Measurements from ENCODE around the gene FAM131B.

FAM131B gene

GRCh38 chr7:143384148-143384547 is 21.6 kb upstream of the FAM131B start:
- Histone ChIP-seq H3K27me3 (replicated peaks; ENCODE audit: insufficient read depth, low read length) (no peaks in the 10 kb centered on the region), H2AFZ (ENCODE audit: low read length) (no peak overlapping the region), H3K36me3 (replicated peaks; ENCODE audit: insufficient read depth, low read length) (no peaks in the 10 kb centered on the region), H3K79me2 (ENCODE audit: low read length) (no peaks in the 10 kb centered on the region), H4K20me1 (ENCODE audit: insufficient read depth, low read length) (no peaks in the 10 kb centered on the region), H3K9me2 (replicated peaks; ENCODE audit: insufficient read depth, low read length) (no peaks in the 10 kb centered on the region), H3K4me3 (ENCODE audit: low read length) (no peak overlapping the region), H3K27ac (ENCODE audit: low read length) (no peak overlapping the region), H3K9ac (ENCODE audit: low read length) (no peak overlapping the region), H3K9me3 (replicated peaks; ENCODE audit: insufficient read depth, low read length) (no peaks in the 10 kb centered on the region), H3K4me2 (ENCODE audit: low read depth, low read length) (no peak overlapping the region), H3F3A (ENCODE audit: insufficient read depth, low read length) (no peaks in the 10 kb centered on the region), H3K4me1 (ENCODE audit: low read length) (peaks cover 7% of the 10 kb centered on the region)
- TF ChIP-seq EZH2phosphoT487 (IDR thresholded peaks at IDR 0.05; ENCODE audit: low read length) = no peak
- TF ChIP-seq EZH2 (optimal IDR thresholded peaks at IDR 0.05; ENCODE audit: low read depth, low read length) = no peak
- DNase-seq = no peak

- H3K4me1 ChIP-seq (ENCODE audit: low read length) = peaks cover 7% of the 10 kb centered on the region
- no peaks in the 10 kb centered on the region for H3K9me3 ChIP-seq (replicated peaks; ENCODE audit: insufficient read depth, low read length)
- no peak for DNase-seq
- H3K36me3 ChIP-seq (replicated peaks; ENCODE audit: insufficient read depth, low read length) = no peaks in the 10 kb centered on the region
- TF ChIP-seq EZH2 (optimal IDR thresholded peaks at IDR 0.05; ENCODE audit: low read depth, low read length) = no peak
- TF ChIP-seq, protein P1, sequence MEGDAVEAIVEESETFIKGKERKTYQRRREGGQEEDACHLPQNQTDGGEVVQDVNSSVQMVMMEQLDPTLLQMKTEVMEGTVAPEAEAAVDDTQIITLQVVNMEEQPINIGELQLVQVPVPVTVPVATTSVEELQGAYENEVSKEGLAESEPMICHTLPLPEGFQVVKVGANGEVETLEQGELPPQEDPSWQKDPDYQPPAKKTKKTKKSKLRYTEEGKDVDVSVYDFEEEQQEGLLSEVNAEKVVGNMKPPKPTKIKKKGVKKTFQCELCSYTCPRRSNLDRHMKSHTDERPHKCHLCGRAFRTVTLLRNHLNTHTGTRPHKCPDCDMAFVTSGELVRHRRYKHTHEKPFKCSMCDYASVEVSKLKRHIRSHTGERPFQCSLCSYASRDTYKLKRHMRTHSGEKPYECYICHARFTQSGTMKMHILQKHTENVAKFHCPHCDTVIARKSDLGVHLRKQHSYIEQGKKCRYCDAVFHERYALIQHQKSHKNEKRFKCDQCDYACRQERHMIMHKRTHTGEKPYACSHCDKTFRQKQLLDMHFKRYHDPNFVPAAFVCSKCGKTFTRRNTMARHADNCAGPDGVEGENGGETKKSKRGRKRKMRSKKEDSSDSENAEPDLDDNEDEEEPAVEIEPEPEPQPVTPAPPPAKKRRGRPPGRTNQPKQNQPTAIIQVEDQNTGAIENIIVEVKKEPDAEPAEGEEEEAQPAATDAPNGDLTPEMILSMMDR (IDR thresholded peaks at IDR 0.05; ENCODE audit: low read length) = no peak
- TF ChIP-seq EZH2phosphoT487 (IDR thresholded peaks at IDR 0.05; ENCODE audit: low read length) = no peak
- H3F3A ChIP-seq (ENCODE audit: insufficient read depth, low read length) = no peaks in the 10 kb centered on the region
- H3K9ac ChIP-seq (ENCODE audit: low read length) = no peak overlapping the region
- H3K4me2 ChIP-seq (ENCODE audit: low read depth, low read length) = no peak overlapping the region
- no peaks in the 10 kb centered on the region for H4K20me1 ChIP-seq (ENCODE audit: insufficient read depth, low read length)
- no peaks in the 10 kb centered on the region for H3K79me2 ChIP-seq (ENCODE audit: low read length)
- no peaks in the 10 kb centered on the region for H3K9me2 ChIP-seq (replicated peaks; ENCODE audit: insufficient read depth, low read length)
- H3K4me3 ChIP-seq (ENCODE audit: low read length) = no peak overlapping the region
- no peak overlapping the region for H3K27ac ChIP-seq (ENCODE audit: low read length)
- no peaks in the 10 kb centered on the region for H3K27me3 ChIP-seq (replicated peaks; ENCODE audit: insufficient read depth, low read length)
- no peak overlapping the region for H2AFZ ChIP-seq (ENCODE audit: low read length)
Observed at GRCh38 chr7:143383642-143383957, 21.1 kb upstream of the FAM131B start.

DNA sequence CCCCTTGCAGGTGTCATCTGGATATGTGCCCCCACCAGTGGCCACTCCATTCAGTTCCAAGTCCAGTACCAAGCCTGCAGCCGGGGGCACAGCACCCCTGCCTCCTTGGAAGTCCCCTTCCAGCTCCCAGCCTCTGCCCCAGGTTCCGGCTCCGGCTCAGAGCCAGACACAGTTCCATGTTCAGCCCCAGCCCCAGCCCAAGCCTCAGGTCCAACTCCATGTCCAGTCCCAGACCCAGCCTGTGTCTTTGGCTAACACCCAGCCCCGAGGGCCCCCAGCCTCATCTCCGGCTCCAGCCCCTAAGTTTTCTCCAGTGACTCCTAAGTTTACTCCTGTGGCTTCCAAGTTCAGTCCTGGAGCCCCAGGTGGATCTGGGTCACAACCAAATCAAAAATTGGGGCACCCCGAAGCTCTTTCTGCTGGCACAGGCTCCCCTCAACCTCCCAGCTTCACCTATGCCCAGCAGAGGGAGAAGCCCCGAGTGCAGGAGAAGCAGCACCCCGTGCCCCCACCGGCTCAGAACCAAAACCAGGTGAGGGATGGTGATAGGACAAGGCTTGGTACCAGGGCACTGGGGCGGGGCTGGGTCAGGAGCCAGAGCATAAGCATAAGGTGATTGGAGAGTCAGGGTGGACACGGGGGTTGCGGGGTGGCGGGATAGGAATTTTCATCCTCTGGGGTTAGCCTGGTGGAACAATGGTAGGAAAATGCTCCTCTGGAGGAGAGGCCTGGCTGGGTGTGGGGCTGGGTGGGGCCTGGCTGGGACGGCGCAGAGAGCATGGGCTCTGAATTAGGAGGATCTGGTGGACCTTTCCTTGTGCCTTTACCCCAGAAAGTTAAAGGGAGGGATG is 20.5 kb upstream of the FAM131B start:
- Histone ChIP-seq H4K20me1 (ENCODE audit: insufficient read depth, low read length) (no peaks in the 10 kb centered on the region), H3K79me2 (ENCODE audit: low read length) (no peaks in the 10 kb centered on the region), H3K36me3 (replicated peaks; ENCODE audit: insufficient read depth, low read length) (no peaks in the 10 kb centered on the region), H2AFZ (ENCODE audit: low read length) (no peak overlapping the region), H3K27ac (ENCODE audit: low read length) (no peak overlapping the region), H3K4me1 (ENCODE audit: low read length) (peaks cover 7% of the 10 kb centered on the region), H3K9me3 (replicated peaks; ENCODE audit: insufficient read depth, low read length) (no peaks in the 10 kb centered on the region), H3K9ac (ENCODE audit: low read length) (no peak overlapping the region), H3K4me2 (ENCODE audit: low read depth, low read length) (no peak overlapping the region), H3K9me2 (replicated peaks; ENCODE audit: insufficient read depth, low read length) (no peaks in the 10 kb centered on the region), H3F3A (ENCODE audit: insufficient read depth, low read length) (no peaks in the 10 kb centered on the region), H3K4me3 (ENCODE audit: low read length) (no peak overlapping the region), H3K27me3 (replicated peaks; ENCODE audit: insufficient read depth, low read length) (no peaks in the 10 kb centered on the region)
- DNase-seq = no peak
- no peak for TF ChIP-seq EZH2 (optimal IDR thresholded peaks at IDR 0.05; ENCODE audit: low read depth, low read length)
- no peak for TF ChIP-seq EZH2phosphoT487 (IDR thresholded peaks at IDR 0.05; ENCODE audit: low read length)
- TF ChIP-seq, protein P1 (IDR thresholded peaks at IDR 0.05; ENCODE audit: low read length) = no peak

Measured in MM.1S (cell line).